ENCODE measurements around the gene GPR32. TPM values are rescaled to one million over a fixed set of nuclear protein-coding genes. Genes with fewer than 3 reads are reported as not detected.

The GPR32 gene
- total and polyA plus RNA-seq, 12 donors: 16.0 TPM; not detected in 11

DNA sequence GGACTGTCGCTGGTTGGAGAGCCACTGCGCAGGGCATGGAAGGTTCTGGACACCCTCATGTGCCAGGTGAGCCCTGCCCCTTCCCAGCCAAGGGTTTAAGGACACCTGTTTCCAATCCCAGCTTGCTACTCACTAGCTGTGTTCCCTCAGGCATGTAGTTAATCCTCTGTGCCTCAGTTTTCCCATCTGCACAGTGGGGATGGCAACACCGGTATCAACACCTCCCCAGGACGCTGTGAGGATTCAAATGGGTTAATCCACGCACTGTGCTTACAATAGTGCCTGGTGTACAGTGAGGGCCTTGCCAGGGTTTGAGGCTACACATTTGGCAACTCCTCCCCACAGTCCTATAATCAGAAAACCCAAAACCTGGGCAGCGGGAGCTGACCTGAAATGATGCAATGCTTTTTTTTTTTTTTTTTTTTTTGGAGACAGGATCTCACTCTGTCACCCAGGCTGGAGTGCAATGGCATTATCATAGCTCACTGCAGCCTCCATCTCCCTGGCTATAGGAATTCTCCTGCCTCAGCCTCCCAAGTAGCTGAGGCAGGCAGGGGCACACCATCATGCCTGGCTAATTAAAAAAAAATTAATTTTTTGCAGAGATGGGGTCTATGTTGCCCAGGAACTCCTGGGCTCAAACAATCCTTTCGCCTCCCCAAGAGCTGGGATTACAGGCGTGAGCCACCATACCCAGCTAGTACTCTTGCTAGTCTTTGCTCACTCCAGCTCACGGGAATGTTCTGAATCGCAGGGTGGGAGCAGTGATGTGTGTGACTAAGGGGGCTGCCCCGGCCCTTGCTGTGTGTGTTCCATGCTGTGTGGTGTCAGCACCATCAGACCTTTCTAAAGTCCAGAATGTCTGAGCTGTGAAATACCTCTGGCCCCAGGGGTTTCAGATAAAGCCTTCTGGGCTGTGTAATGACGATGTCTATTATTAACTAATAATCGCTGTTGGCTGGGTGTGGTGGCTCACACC, 22.3 kb downstream of the GPR32 start:
- no peak for DNase-seq
- Histone ChIP-seq H3K27ac (no peak overlapping the region), H3K27me3 (no peaks in the 10 kb centered on the region), H3K36me3 (replicated peaks in 1 of 2) (peaks cover 0 to 1% of the 10 kb centered on the region in 2 donors), H3K9me3 (replicated peaks in 1 of 3) (no peaks in the 10 kb centered on the region), H3K4me1 (replicated peaks in 1 of 2) (no peaks in the 10 kb centered on the region), H3K4me3 (no peak overlapping the region)
- WGBS, 4 donors: 76 to 87% (median 85%) methylated on average over 9 to 13 of the region's 13 CpGs
- intact Hi-C loops (cut with DNase I): loop anchor here in 1 of 2 donors (10.0 kb wide), 1 partner anchor 122 kb away; the partner anchor contains the start of gene KLK4
- no peak for TF ChIP-seq POLR2A (IDR thresholded peaks at IDR 0.05)
- TF ChIP-seq, protein P1, sequence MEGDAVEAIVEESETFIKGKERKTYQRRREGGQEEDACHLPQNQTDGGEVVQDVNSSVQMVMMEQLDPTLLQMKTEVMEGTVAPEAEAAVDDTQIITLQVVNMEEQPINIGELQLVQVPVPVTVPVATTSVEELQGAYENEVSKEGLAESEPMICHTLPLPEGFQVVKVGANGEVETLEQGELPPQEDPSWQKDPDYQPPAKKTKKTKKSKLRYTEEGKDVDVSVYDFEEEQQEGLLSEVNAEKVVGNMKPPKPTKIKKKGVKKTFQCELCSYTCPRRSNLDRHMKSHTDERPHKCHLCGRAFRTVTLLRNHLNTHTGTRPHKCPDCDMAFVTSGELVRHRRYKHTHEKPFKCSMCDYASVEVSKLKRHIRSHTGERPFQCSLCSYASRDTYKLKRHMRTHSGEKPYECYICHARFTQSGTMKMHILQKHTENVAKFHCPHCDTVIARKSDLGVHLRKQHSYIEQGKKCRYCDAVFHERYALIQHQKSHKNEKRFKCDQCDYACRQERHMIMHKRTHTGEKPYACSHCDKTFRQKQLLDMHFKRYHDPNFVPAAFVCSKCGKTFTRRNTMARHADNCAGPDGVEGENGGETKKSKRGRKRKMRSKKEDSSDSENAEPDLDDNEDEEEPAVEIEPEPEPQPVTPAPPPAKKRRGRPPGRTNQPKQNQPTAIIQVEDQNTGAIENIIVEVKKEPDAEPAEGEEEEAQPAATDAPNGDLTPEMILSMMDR (IDR thresholded peaks at IDR 0.05): no peak

DNA sequence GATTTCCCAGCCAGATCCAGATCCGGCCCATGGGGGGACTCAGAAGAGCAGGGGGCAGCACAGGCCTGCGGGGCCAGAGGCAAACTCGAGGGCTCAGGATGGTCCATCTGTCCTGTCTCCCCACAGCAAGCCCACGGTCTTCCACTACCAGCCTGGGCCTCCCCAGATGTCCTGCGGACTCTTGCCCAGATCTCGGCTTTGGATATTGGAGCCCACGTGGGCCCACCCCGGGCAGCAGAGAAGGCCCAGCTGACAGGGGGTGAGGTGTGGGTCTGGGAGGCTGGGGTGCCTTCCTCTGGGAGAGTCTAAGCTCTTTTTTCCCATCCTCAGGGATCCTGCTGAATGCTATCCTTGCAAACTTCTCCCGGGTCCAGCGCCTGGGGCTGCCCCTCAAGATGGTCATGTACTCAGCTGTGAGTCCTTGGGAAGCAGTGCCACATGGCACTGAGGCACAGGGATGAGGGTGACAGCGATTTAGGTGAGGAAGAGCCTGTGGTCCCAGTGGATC, 23.3 kb downstream of the GPR32 start:
- TF ChIP-seq, protein P1 (IDR thresholded peaks at IDR 0.05): no peak
- no peak for TF ChIP-seq POLR2A (IDR thresholded peaks at IDR 0.05)
- Histone ChIP-seq H3K27me3 (no peaks in the 10 kb centered on the region), H3K4me3 (no peak overlapping the region), H3K4me1 (replicated peaks in 1 of 2) (peaks cover 0 to 6% of the 10 kb centered on the region in 2 donors), H3K9me3 (replicated peaks in 1 of 3) (no peaks in the 10 kb centered on the region), H3K27ac (no peak overlapping the region), H3K36me3 (replicated peaks in 1 of 2) (peaks cover 0 to 12% of the 10 kb centered on the region in 2 donors)
- WGBS, 4 donors: 51 to 76% (median 70%) methylated on average over 4 to 11 of the region's 11 CpGs
- intact Hi-C loops (cut with DNase I): loop anchor here in 1 of 2 donors (10.0 kb wide), 1 partner anchor 121 kb away; the partner anchor contains the start of gene KLK4
- no peak for DNase-seq

DNA sequence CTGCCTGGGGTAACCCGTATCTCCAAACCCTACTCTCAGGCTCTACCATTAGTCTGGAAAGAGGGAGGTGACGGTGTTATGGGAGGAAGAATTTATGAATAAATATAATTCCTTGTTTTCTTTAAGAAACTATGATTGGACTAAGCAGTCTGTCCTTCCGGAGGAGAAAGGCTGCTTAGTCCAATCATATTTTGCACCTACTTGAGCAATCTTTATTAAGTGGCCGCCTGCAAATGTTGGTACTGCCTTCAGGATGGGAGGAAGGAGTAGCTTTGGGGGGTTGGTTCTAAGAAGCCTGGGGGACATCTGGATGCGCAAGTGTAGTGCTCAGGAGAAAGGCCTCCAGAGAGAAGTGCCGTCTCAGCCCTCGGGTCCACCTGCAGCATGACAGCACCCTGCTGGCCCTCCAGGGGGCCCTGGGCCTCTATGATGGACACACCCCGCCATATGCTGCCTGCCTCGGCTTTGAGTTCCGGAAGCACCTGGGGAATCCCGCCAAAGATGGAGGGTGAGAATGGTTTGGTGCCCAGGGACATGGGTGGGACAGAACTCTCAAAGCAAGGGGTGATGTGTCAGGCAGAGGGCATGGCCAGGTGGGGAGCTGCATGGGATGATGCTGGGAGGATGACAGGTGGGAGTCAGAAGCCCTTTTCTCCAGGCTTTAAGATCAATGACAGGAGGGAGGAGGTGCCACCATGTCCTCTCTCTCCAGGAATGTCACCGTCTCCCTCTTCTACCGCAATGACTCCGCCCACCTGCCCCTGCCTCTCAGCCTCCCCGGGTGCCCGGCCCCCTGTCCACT, 24.0 kb downstream of the GPR32 start:
- DNase-seq: no peak
- no peaks in the 10 kb centered on the region for H3K9me3 ChIP-seq (replicated peaks in 1 of 3)
- H3K4me1 ChIP-seq (replicated peaks in 1 of 2): peaks cover 0 to 6% of the 10 kb centered on the region in 2 donors
- intact Hi-C loops (cut with DNase I): loop anchor here in 1 of 2 donors (10.0 kb wide), 1 partner anchor 121 kb away; the partner anchor contains the start of gene KLK4
- H3K27ac ChIP-seq: no peak overlapping the region
- no peak overlapping the region for H3K4me3 ChIP-seq
- WGBS, 4 donors: 18 to 44% (median 22%) methylated on average over 16 of the region's 16 CpGs
- TF ChIP-seq POLR2A (IDR thresholded peaks at IDR 0.05): no peak
- TF ChIP-seq, protein P1 (IDR thresholded peaks at IDR 0.05): no peak
- peaks cover 0 to 13% of the 10 kb centered on the region in 2 donors for H3K36me3 ChIP-seq (replicated peaks in 1 of 2)
- H3K27me3 ChIP-seq: no peaks in the 10 kb centered on the region

Data from adrenal gland (tissue), 12 donors.